IPS DF 4.7 (cell line): ENCODE data around the gene RASA2.
"Not testable (repeated sequence)": the region's sequence is repeated elsewhere in the genome, so short reads cannot be mapped to it uniquely, and the experiment has no call there.

ENCODE experiments used
- DNase-seq: peaks from one replicate; pipeline ENCODE4 v3.0.0-alpha.2; 2013; ENCODE audit warnings: low spot score; ENCODE audit errors: extremely low read depth

Gene RASA2

DNA sequence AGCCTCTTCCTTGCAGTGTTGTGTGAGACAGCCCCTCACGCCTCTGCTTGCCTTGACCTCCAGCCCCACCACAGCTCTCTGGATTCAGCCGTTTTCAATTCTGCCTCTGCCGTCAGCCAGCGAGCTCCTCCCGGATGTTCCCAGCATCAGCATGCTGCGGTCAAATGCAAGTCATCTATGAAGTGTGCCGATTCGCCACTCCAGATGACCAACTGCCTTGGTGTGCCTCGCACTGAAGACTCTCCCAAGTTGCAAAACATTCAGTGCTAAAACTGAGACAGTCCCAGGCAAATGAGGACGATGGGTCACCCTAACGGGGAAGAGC is 30.6 kb upstream of the RASA2 start:
- no peak for DNase-seq

DNA sequence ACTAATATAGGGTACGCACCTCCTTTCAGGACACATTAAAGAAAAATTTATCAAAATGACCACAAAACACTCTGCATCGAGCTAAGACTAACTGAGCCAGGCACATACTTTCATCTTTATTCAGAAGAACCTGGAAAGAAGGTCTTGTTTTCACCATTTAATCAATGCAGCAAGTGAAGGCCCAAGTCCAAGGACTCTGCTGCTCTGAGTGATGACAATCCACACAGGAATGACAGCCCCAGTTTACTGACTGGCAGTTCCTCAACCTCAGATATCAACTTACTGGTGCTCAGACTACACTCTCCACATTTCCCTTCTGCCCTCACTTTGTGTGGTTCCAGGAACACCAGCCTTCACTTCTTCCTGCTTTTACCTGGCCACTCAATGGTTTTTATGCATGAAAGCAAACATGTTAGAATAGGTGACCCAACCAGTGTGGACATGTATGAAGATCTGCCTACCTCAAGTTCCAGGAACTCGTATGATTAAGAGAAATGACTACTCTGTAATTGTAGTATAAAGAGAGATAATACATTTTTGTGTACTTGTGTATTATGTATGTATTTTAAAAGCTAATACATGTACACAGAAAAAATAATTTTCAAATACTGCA is 29.1 kb upstream of the RASA2 start:
- DNase-seq = no peak

DNA sequence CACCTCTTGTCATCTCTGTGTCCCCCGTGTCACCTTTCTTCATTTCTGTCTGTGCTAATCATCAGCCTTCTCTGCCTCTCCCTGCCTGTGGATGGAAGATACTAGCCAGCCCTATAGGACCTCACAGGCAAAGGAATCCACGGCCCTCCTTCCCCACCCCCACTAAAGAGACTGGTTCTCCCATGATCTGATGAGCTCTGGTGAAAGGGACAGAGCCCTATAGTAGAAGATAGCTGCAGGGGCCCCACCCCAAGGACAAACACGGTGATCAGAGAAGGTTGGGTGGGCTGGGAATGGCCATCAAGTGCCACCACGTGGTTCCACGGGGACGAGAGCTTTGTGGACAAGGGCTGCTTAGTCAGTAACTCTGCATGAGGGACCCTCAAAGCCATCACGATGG is 27.8 kb upstream of the RASA2 start:
- no peak for DNase-seq

DNA sequence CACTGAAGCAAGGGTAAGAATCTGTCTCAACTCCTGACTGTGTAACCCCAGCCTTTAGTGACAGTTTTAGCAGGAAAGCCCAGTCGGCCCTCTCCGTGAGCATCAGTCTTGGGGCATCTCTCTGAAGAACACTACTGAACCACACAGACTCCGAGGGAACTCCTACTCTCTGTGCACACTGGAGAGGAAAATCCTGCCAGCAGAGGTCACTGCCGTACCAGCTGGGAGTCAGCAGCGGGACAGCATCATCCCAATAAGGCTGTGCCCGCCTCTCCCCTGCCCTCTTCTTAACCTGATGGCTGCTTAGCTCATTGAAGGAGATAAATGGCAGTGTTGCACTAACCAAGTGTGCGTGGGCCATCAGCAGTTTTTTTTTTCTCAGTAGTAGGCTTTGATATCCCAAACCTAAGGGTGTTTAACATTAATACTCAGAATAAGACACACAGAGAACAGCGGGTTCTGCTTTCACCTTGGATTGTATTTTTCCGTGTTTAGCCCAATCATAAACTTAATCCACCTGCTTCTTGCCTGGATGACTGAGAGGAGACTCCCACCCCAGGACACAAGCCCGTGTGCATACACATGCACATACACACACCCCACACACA is 26.6 kb upstream of the RASA2 start:
- DNase-seq = peak; percentile 76

DNA sequence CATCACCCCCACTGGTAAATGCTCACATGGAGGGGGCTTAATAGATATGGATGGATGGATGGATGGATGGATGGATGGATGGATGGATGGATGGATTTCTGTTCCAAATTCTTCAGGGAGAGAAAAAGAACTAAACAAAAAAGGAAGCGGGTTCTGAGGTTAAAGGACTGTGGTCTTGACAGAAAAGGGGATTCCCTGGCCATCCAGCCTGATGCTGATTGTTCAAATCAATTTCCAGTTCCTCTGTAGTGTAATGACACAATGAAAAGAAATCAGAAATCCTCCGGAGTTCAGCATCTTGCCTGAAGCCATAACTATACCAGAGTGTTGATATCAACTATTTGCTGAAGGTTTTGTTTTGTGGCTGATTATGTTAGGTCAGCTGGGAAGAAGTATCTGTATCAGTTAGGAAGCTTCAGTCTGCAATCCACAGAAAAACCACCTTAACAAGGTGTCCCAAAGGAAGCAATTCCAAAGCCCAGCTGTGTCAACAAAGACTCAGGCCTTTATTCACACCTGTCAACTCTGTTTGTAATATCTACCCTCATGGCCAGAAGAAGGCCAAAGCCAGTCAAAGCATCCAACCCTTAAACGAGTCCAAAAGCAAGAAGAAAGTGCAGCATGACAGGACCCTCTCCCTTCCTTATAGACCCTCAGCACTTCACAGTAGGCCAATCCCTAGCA is 24.5 kb upstream of the RASA2 start:
- DNase-seq = no peak

DNA sequence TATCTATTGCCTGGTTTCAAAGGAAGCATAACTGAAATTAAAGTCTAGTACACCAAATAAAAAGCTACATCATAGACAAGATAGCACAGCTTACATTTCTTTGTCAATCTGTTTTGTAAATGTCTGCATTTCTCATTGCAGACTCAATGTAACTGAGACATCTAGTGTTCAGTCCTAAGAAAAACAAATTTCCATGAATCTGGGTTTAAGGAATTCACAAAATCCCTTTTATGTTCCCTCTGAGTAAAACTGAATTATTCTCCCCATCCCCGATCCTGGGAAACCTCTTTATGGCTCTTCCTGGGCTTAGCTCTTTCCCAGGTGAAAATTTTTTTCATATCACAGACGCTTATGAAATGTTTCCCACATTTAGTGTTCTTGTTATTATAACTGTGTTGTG is 21.6 kb upstream of the RASA2 start:
- no peak for DNase-seq

DNA sequence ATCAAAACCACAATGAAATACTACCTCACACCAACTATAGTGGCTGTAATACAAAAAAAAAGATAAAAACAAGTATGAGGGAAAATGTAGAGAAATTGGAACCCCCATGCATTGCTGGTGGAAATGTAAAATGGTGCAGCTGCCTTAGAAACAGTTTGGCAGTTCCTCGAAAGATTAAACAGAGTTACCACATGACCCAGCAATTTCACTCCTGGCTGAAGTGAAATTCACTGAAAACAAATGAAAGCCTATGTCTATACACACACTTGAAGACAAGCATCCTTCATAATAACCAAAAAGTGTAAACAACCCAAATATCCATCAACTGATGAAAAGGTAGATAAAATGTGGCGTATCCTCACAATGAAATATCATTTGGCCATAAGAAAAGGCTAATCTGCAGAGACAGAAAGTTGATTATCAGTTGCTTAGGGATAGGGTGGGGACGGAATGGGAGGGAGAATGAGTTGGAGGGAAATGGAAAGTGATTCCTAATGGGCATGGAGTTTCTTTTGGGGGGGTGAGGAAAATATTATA is 20.1 kb upstream of the RASA2 start:
- no peak for DNase-seq

DNA sequence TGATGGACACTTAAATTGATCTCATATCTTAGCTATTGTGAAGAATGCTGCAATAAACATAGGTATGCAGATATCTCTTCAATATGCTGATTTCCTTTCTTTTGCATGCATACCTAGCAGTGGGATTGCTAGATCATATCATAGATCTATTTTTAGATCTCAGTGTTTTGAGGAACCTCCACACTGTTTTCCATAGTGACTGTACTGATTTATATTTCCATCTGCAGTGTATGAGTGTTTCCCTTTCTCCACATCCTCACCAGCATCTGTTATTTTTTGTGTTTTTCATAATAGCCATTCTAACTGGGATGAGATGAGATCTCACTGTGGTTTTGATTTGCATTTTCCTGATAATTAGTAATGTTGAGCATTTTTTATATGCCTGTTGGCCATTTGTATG is 17.1 kb upstream of the RASA2 start:
- no peak for DNase-seq

DNA sequence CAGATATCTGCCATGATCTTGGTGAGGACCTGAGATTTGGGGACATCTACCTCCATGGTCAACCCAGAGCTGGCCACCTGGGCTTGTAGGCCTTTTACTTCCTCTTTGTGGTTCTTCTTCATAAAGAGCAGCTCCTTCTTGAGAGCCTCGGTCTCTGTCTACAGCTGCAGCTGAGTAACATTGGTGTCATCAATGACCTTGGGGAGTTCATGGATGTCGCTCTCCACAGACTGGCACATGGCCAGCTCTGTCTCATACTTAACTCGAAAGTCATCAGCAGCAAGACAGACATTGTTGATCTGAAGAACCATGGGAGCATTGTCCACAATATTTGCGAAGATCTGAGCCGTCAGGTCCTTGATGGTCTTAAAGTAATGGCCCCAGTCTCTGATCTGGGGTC is 15.7 kb upstream of the RASA2 start:
- no peak for DNase-seq

DNA sequence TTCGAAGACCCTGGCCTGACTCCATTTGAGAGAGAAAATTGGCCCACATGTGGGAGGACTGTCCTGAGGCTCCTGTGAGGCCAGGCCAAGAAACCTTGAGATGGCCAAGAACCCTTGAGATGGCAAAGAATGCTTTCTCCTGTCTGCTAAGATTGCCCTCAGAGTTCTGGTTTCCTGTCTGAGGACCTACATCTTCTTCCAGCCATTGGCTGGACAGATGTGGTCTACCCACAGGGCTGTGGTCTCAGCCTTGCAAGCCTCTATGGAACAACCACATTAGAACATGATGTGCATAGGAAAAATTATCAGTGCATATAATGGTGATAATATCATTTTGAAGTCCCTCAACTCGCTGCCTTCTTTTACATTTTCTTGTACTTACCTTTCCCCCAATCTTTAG is 10.8 kb upstream of the RASA2 start:
- no peak for DNase-seq

DNA sequence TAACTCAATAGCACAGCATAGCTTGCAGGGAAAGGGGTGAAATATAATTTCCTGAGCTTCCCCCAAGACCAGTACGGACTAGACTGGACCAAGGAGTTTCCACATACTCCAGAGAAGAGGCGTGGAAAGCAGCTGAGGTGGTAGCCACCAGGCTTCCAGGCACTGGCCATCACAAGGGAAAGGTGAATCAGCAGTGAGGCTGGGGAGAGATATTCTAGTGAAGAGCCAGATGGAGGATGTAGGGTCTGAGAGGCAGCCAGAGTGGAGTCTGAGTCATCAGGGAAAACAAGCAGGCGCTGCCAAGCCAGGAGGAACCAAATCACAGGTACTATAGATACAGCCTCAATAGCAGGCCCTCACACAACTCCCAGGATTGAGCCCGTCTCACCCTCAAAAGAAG is 9.6 kb upstream of the RASA2 start:
- no peak for DNase-seq

DNA sequence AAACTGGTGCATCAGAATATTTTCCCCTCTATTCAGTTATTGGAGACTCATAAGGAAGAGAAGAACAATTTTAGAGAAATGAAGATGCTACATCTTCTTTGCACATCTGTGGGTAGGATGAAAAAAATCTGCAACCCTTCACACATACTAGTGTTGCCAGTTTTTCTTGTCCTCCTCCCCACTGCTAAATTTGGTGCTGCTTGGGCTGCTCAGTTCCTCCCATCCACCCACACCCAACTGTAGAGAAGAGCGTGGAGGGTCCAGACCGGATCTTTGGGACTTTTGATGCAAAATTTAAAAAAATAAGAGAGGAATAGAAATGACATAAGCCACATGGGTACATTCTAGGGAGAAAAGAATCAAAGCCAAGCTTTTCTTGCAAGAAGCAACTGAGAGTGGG is 8.7 kb upstream of the RASA2 start:
- no peak for DNase-seq

DNA sequence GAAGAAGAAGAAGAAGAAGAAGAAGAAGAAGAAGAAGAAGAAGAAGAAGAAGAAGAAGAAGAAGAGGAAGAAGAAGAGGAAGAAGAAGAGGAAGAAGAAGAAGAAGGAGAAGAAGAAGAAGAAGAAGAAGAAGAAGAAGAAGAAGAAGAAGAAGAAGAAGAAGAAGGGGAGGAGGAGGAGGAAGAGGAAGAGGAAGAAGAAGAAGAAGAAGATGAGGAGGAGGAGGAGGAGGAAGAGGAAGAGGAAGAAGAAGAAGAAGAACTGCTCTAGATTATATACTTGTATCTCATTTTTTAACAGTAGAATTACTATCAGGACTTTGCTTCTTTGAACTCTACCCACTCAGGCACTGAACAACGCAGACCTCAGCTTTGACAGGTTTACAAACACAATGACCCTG is 8.0 kb upstream of the RASA2 start:
- DNase-seq = not testable (repeated sequence)

DNA sequence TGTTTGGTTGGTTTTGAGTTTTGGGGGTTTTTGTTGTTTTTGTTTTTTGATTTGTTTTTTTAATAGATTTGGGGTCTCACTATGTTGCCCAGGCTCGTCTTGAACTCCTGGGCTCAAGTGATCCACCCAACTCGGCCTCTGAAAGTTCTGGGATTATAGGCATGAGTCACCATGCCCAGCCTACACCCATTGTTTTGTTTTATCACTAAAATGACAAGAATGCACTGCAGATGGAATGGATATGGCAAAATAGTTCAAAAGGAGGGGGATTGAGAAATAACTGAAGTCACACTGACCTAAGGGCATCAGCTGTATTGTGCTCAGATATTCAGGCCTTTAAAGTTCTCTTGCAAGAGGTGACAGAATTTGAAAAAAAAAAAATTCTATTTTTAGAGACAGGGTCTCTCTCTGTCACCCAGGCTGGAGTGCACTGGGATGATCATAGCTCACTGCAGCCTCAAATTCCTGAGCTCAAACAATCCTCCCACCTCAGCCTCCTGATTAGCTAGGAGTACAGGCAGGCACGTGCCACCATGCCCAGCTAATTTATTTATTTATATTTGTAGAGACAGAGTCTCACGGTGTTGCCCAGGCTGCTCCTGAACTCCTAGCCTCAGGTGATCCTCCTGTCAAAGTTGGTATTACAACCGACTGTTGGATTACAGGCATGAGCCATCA is 4.4 kb upstream of the RASA2 start:
- DNase-seq = no peak

DNA sequence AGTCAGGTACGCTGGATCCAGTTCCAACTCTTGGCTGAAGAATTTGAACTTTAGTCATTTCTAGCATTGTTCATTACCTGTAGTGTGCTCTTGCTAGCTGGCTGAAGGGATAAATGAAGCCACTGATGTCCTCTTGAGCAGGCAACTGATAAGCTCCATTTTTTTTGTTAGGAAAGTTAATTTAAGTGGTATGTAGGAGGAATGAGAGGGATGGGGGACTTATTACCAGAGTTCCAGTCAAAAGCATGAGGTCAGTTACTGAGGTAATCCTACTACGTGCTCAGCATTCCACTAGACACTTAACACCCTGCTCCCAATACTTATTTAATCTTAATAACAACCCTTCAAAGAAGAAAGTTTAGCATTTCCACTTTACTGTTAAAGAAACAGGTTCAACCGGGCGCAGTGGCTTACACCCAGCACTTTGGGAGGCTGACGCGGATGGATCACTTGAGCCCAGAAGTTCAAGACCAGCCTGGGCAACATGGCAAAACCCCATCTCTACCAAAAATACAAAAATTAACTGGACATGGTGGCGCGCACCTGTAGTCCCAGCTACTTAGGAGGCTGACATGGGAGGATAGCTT is 2.0 kb upstream of the RASA2 start:
- DNase-seq = no peak

DNA sequence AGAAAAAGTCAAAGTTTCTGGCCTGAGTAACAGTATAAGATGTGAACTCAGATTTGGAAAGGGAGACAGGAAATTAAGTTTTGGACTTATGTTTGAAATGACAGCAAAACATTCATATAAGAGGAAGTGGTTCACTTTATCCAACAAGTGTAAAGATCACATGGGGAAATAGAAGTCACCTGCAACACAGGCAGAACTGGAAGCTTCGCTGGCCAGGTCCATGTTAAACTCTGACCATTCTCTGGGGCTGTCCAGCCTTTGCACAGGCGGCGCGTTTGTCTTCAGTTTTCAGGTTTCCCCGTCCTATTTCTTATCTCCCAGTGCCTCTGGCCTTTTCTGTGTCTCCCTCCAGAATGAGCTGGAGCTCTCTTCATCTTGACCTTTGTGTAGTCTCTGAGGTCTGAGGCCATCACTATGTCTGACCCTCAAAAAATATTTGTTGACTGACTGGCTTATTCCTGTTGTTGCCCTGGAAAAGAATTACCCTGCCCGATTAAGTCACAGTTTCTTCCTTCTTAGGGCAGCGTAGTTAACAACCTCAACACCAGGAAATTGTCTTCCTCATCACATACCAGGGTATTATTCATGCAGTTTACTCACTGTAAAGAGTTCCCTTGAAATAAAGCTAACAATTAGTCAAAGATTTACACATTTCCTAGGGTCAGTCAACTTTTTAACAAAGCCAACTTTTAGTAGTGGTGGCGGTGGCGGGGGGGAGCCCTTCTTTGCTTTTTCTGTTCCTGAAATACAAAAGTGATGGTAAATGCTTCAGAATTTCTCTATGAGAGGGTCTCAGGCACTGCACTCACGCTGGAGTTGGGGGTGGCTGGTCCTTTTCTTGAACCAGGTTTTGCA is 959 bp upstream of the RASA2 start:
- no peak for DNase-seq

DNA sequence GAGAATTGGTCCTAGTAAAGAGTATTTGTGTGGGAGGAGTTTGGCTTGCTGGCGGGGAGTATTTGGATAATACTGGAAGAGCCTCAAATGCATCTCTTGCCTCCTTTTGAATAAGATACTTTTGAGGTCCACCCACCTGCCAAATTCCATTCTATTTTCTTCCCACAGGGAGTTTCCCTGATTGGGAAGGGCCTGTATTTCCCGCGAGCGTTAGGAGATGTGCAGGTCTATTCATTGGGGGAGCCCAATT is 406 bp upstream of the RASA2 start:
- DNase-seq = no peak

DNA sequence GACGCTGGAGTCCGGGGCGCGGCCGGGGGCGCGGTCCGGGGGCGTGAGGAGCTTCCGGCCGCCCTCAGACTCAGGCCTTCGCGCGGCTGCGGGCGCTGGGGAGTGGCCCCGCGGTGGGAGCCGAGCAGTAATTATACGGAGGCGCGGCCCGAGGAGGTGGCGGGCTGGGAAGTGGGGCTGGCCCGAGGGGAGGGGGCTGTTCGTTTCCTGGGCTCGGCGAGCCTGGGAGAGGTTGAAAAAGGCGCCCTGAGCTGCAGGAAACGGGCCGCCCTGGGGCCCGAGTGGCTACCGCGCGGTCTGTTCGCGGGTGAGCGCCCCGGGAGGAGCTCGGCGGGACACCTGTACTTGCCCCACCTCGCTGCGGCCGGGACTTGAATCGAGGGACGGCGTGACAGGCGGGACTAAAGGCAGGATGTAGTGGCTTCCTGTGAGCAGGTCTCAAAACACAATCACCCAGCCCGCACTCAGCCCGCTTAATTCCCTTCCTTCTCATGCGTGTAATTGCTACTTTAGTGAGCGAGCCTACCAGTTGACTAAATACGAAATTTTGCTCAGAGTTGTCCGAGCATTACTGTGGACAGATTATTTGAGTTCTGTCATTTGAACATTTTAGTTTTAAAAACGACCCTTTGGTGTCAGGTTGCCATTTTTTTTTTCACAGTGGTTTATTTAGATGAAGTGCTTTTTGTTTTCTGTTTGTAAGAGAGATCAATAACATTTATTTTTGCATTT is 860 bp downstream of the RASA2 start:
- DNase-seq = no peak

DNA sequence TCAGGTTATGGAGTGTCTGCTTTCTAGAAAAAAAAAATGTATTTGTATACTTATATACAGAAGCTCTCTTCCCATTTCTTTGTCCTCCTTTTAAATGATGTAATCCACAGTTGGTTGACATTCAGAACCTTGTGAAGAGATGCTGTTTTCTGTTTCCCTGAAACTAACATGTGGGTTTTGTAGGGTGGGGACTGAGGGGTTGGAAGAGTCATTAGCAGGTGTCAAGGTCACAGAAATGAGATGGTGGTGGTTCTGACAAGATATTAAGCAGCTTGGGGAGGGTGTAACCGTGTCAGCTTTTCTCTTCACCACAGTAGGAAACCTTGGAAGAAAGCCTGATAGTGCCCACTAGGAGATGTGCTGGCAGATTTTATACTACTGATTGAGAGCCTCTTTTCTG is 2.4 kb downstream of the RASA2 start:
- no peak for DNase-seq

DNA sequence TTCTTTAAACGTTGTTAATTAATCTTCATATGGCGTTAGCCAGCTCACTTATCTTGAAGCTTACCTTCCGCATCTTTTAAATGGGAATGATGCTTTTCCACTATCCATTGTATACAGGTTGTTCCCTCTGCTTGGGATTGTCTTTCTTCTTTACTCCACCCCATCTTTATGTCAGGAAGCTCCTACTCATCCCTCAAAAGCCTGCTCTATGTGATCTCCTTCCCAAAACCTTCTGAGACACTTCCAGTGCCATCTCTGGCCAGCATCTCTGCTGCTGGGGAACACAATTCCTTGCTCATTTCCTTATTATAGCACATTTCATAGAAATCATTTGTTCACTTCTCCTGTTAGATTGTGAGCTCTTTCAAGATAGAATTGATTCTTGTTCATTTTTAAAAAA is 4.3 kb downstream of the RASA2 start:
- DNase-seq = no peak

DNA sequence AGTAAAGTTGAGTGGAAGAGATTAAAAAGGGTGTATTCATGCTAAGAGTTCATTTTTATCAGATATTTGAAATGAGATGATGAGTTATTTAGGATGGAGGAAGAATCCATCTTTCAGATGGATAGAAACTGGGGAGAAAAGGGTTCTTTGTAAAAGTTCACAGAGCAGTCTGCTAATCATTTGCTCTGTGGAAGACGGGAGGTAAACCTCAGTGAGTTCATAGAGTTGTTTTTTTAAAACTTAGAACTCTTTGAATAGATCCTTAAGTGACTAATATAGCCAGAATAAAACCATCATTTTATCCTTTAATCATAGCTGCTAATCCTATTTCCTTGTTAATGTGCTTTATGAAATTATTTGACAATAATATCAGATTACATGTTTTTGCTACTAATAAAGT is 5.1 kb downstream of the RASA2 start:
- DNase-seq = no peak
